GM20431 (cell line): ENCODE measurements around the gene FLCN.

Experiments used
- in situ Hi-C: fragments of 300-500 bp; cut with MseI, MboI; formaldehyde crosslinking; loops from one replicate; pipeline ENCODE4 v1.15.0; 2020; ENCODE audit warnings: low sequenced_read_pairs; ENCODE audit not compliant: unreplicated experiment

FLCN gene

GRCh38 chr17:17172001-17172939 lies 64.7 kb downstream of the FLCN start:
- in situ Hi-C loops, result loop anchor here (25.0 kb wide), 1 partner anchor 90 kb away; no protein-coding TSS in a partner anchor

GRCh38 chr17:17171186-17171585 lies 65.8 kb downstream of the FLCN start:
- in situ Hi-C loops, result loop anchor here (25.0 kb wide), 1 partner anchor 91 kb away; no protein-coding TSS in a partner anchor

GRCh38 chr17:17170346-17170985 lies 66.5 kb downstream of the FLCN start:
- in situ Hi-C loops, result loop anchor here (25.0 kb wide), 1 partner anchor 92 kb away; no protein-coding TSS in a partner anchor

- in situ Hi-C loops, result loop anchor here (25.0 kb wide), 1 partner anchor 93 kb away; no protein-coding TSS in a partner anchor
Observed at GRCh38 chr17:17169396-17169795, 67.6 kb downstream of the FLCN start.

- in situ Hi-C loops, result loop anchor here (25.0 kb wide), 1 partner anchor 94 kb away; no protein-coding TSS in a partner anchor
Observed at GRCh38 chr17:17168401-17168800, 68.6 kb downstream of the FLCN start.

GRCh38 chr17:17167986-17168385 lies 69.0 kb downstream of the FLCN start:
- in situ Hi-C loops, result loop anchor here (25.0 kb wide), 1 partner anchor 94 kb away; no protein-coding TSS in a partner anchor

GRCh38 chr17:17167356-17167755 lies 69.6 kb downstream of the FLCN start:
- in situ Hi-C loops, result loop anchor here (25.0 kb wide), 1 partner anchor 95 kb away; no protein-coding TSS in a partner anchor

- in situ Hi-C loops, result loop anchor here (25.0 kb wide), 1 partner anchor 96 kb away; no protein-coding TSS in a partner anchor
Observed at GRCh38 chr17:17166446-17166845, 70.5 kb downstream of the FLCN start.

GRCh38 chr17:17165666-17166308 lies 71.2 kb downstream of the FLCN start:
- in situ Hi-C loops, result loop anchor here (25.0 kb wide), 1 partner anchor 97 kb away; no protein-coding TSS in a partner anchor

GRCh38 chr17:17164676-17165075 lies 72.3 kb downstream of the FLCN start:
- in situ Hi-C loops, result loop anchor here (25.0 kb wide), 1 partner anchor 98 kb away; no protein-coding TSS in a partner anchor

- in situ Hi-C loops, result loop anchor here (25.0 kb wide), 1 partner anchor 98 kb away; no protein-coding TSS in a partner anchor
Observed at GRCh38 chr17:17164156-17164555, 72.8 kb downstream of the FLCN start.
